ENCODE data around the gene CD22. TPM values are rescaled to one million over a fixed set of nuclear protein-coding genes. Genes with fewer than 3 reads are reported as not detected.

Gene CD22
- total RNA-seq, 1 experiment from 2014 or later = 0.21 TPM

- H3K4me1 ChIP-seq (replicated peaks) = no peaks in the 10 kb centered on the region
- no peaks in the 10 kb centered on the region for H3K36me3 ChIP-seq
- H3K27ac ChIP-seq = no peak within 1 kb of the TSS
- no peak for DNase-seq (ENCODE audit: low read depth in 1 of 2, low spot score in 2 of 2)
- H3K9me3 ChIP-seq (replicated peaks) = no peaks in the 10 kb centered on the region
- peaks cover 7% of the 10 kb centered on the region; the same call in 1 of the 2 replicates for H3K27me3 ChIP-seq (replicated peaks)
- H3K4me3 ChIP-seq = no peak within 1 kb of the TSS
Measured at GRCh38 chr19:35291916-35292315, 37.1 kb upstream of the CD22 start, which contains the start of gene MAG. Gene MAG (plus strand): TSS chr19:35292161. CDS start chr19:35295409, 3,248 bp downstream.

GRCh38 chr19:35292421-35293362, 36.3 kb upstream of the CD22 start:
- Histone ChIP-seq H3K4me3 (no peak overlapping the region), H3K9me3 (replicated peaks) (no peaks in the 10 kb centered on the region), H3K4me1 (replicated peaks) (no peaks in the 10 kb centered on the region), H3K27me3 (replicated peaks) (peaks cover 7% of the 10 kb centered on the region; the same call in 1 of the 2 replicates), H3K36me3 (no peaks in the 10 kb centered on the region), H3K27ac (no peak overlapping the region)
- DNase-seq (ENCODE audit: low read depth in 1 of 2, low spot score in 2 of 2) = no peak

- Histone ChIP-seq H3K36me3 (no peaks in the 10 kb centered on the region), H3K4me3 (no peak overlapping the region), H3K27ac (no peak overlapping the region), H3K27me3 (replicated peaks) (peaks cover 7% of the 10 kb centered on the region; the same call in 1 of the 2 replicates), H3K9me3 (replicated peaks) (no peaks in the 10 kb centered on the region), H3K4me1 (replicated peaks) (no peaks in the 10 kb centered on the region)
- no peak for DNase-seq (ENCODE audit: low read depth in 1 of 2, low spot score in 2 of 2)
Measured at GRCh38 chr19:35293363-35293739, 35.6 kb upstream of the CD22 start.

- no peak overlapping the region for H3K4me3 ChIP-seq
- H3K9me3 ChIP-seq (replicated peaks) = no peaks in the 10 kb centered on the region
- H3K27me3 ChIP-seq (replicated peaks) = peaks cover 7% of the 10 kb centered on the region; the same call in 1 of the 2 replicates
- no peak for DNase-seq (ENCODE audit: low read depth in 1 of 2, low spot score in 2 of 2)
- no peak overlapping the region for H3K27ac ChIP-seq
- H3K36me3 ChIP-seq = no peaks in the 10 kb centered on the region
- no peaks in the 10 kb centered on the region for H3K4me1 ChIP-seq (replicated peaks)
Measured at GRCh38 chr19:35293808-35294207, 35.2 kb upstream of the CD22 start.

- no peak overlapping the region for H3K27ac ChIP-seq
- H3K4me3 ChIP-seq = no peak overlapping the region
- no peak for DNase-seq (ENCODE audit: low read depth in 1 of 2, low spot score in 2 of 2)
- no peaks in the 10 kb centered on the region for H3K9me3 ChIP-seq (replicated peaks)
- peaks cover 7% of the 10 kb centered on the region; the same call in 1 of the 2 replicates for H3K27me3 ChIP-seq (replicated peaks)
- H3K4me1 ChIP-seq (replicated peaks) = no peaks in the 10 kb centered on the region
- no peaks in the 10 kb centered on the region for H3K36me3 ChIP-seq
Measured at GRCh38 chr19:35294328-35294727, 34.7 kb upstream of the CD22 start.

- DNase-seq (ENCODE audit: low read depth in 1 of 2, low spot score in 2 of 2) = no peak
- no peaks in the 10 kb centered on the region for H3K4me1 ChIP-seq (replicated peaks)
Measured at GRCh38 chr19:35294859-35295791, 33.9 kb upstream of the CD22 start.

GRCh38 chr19:35295792-35296462, 33.1 kb upstream of the CD22 start:
- no peak overlapping the region for H3K27ac ChIP-seq
- peaks cover 7% of the 10 kb centered on the region; the same call in 1 of the 2 replicates for H3K27me3 ChIP-seq (replicated peaks)
- no peaks in the 10 kb centered on the region for H3K36me3 ChIP-seq
- no peaks in the 10 kb centered on the region for H3K9me3 ChIP-seq (replicated peaks)
- H3K4me1 ChIP-seq (replicated peaks) = no peaks in the 10 kb centered on the region
- H3K4me3 ChIP-seq = no peak overlapping the region
- no peak for DNase-seq (ENCODE audit: low read depth in 1 of 2, low spot score in 2 of 2)

More at GRCh38 chr19:35294859-35295791, 33.9 kb upstream of the CD22 start:
- no peak overlapping the region for H3K4me3 ChIP-seq
- no peak overlapping the region for H3K27ac ChIP-seq
- no peaks in the 10 kb centered on the region for H3K36me3 ChIP-seq
- H3K9me3 ChIP-seq (replicated peaks) = no peaks in the 10 kb centered on the region
- H3K27me3 ChIP-seq (replicated peaks) = peaks cover 7% of the 10 kb centered on the region; the same call in 1 of the 2 replicates

GRCh38 chr19:35296644-35297514, 32.1 kb upstream of the CD22 start:
- no peaks in the 10 kb centered on the region for H3K36me3 ChIP-seq
- no peak overlapping the region for H3K27ac ChIP-seq
- H3K27me3 ChIP-seq (replicated peaks) = peaks cover 7% of the 10 kb centered on the region; the same call in 1 of the 2 replicates
- DNase-seq (ENCODE audit: low read depth in 1 of 2, low spot score in 2 of 2) = no peak
- H3K4me3 ChIP-seq = no peak overlapping the region
- no peaks in the 10 kb centered on the region for H3K4me1 ChIP-seq (replicated peaks)
- H3K9me3 ChIP-seq (replicated peaks) = no peaks in the 10 kb centered on the region

- H3K4me1 ChIP-seq (replicated peaks) = no peaks in the 10 kb centered on the region
- H3K9me3 ChIP-seq (replicated peaks) = no peaks in the 10 kb centered on the region
- no peak overlapping the region for H3K27ac ChIP-seq
- no peak for DNase-seq (ENCODE audit: low read depth in 1 of 2, low spot score in 2 of 2)
- peaks cover 7% of the 10 kb centered on the region; the same call in 1 of the 2 replicates for H3K27me3 ChIP-seq (replicated peaks)
- no peak overlapping the region for H3K4me3 ChIP-seq
- H3K36me3 ChIP-seq = no peaks in the 10 kb centered on the region
Measured at GRCh38 chr19:35297515-35297848, 31.5 kb upstream of the CD22 start.

GRCh38 chr19:35297922-35298321, 31.1 kb upstream of the CD22 start:
- no peak for DNase-seq (ENCODE audit: low read depth in 1 of 2, low spot score in 2 of 2)
- H3K9me3 ChIP-seq (replicated peaks) = no peaks in the 10 kb centered on the region
- H3K27ac ChIP-seq = no peak overlapping the region
- no peaks in the 10 kb centered on the region for H3K4me1 ChIP-seq (replicated peaks)
- H3K27me3 ChIP-seq (replicated peaks) = peaks cover 6% of the 10 kb centered on the region; the same call in 1 of the 2 replicates
- no peak overlapping the region for H3K4me3 ChIP-seq
- H3K36me3 ChIP-seq = no peaks in the 10 kb centered on the region

- Histone ChIP-seq H3K27me3 (replicated peaks) (0 out of 2 replicates have a peak, but pooled peaks cover 3% of the 10 kb centered on the region), H3K9me3 (replicated peaks) (no peaks in the 10 kb centered on the region), H3K36me3 (no peaks in the 10 kb centered on the region), H3K4me3 (no peak overlapping the region), H3K4me1 (replicated peaks) (no peaks in the 10 kb centered on the region), H3K27ac (no peak overlapping the region)
- no peak for DNase-seq (ENCODE audit: low read depth in 1 of 2, low spot score in 2 of 2)
Measured at GRCh38 chr19:35298561-35298972, 30.4 kb upstream of the CD22 start.

GRCh38 chr19:35299523-35300338, 29.3 kb upstream of the CD22 start:
- no peak overlapping the region for H3K4me3 ChIP-seq

More at GRCh38 chr19:35299523-35300338, 29.3 kb upstream of the CD22 start:
- H3K27ac ChIP-seq = no peak overlapping the region
- no peaks in the 10 kb centered on the region for H3K27me3 ChIP-seq (replicated peaks)
- DNase-seq (ENCODE audit: low read depth in 1 of 2, low spot score in 2 of 2) = no peak
- no peaks in the 10 kb centered on the region for H3K36me3 ChIP-seq
- no peaks in the 10 kb centered on the region for H3K4me1 ChIP-seq (replicated peaks)
- H3K9me3 ChIP-seq (replicated peaks) = no peaks in the 10 kb centered on the region

Measured in SJSA1 (cell line).